DMS 273 treated with DMSO at 0.1 percent for 48 hours (cell line): Measurements from ENCODE around the gene WNK3.

ENCODE experiments used
- DNase-seq: peaks from one replicate; lab custom pipeline; 2025; lab: John Stamatoyannopoulos, UW

WNK3 gene

GRCh38 chrX:54171091-54171490 lies 186.8 kb downstream of the WNK3 start:
- DNase-seq, result no peak

GRCh38 chrX:54166915-54167314 lies 190.9 kb downstream of the WNK3 start:
- no peak for DNase-seq

- no peak for DNase-seq
Measured at GRCh38 chrX:54157561-54157960, 200.3 kb downstream of the WNK3 start.
